H1 (cell line): Measurements from ENCODE around the gene GATD1. TPM values are rescaled to one million over a fixed set of nuclear protein-coding genes. Genes with fewer than 3 reads are reported as not detected.

Source experiments
- CTCF ChIA-PET: fragments of 300-600 bp; sonication (Branson Sonifier 250); formaldehyde crosslinking; loops from one replicate; lab custom pipeline; 2021; ENCODE audit not compliant: partially characterized antibody; lab: Charles Lee
- POLR2A ChIA-PET: fragments of 300-600 bp; sonication (Branson Sonifier 250); formaldehyde crosslinking; loops from one replicate; lab custom pipeline; 2021; ENCODE audit warnings: inconsistent platforms; ENCODE audit not compliant: partially characterized antibody; lab: Charles Lee
- DNase-seq, 2 experiments: peaks; one replicate each; pipeline versions ENCODE4 v3.0.0 to v3.0.0-alpha.2; 2010 to 2022; ENCODE audit warnings: low spot score in 2 of 2, low read depth in 1 of 2, mixed read lengths in 1 of 2
- FAIRE-seq: peaks from 2 replicates; lab custom pipeline; 2011; peaks lifted over from hg19 to GRCh38; lab: Jason Lieb, UNC
- H2AFZ ChIP-seq: 2 replicates; pipeline ENCODE4 v1.8.1; 2012; ENCODE audit warnings: low read length, inconsistent platforms
- H2AK5ac ChIP-seq: 2 replicates; pipeline ENCODE4 v1.6.1; 2013; ENCODE audit warnings: low read depth, low read length
- H2BK120ac ChIP-seq: replicated peaks from 2 replicates; pipeline ENCODE3; 2013; ENCODE audit warnings: low read depth, low read length, inconsistent platforms
- H2BK12ac ChIP-seq: 2 replicates; pipeline ENCODE4 v1.6.1; 2013; ENCODE audit warnings: low read depth, low read length
- H2BK15ac ChIP-seq: 2 replicates; pipeline ENCODE4 v1.6.1; 2013; ENCODE audit warnings: low read length
- H2BK20ac ChIP-seq: 2 replicates; pipeline ENCODE4 v1.6.1; 2013; ENCODE audit warnings: low read length
- H2BK5ac ChIP-seq: 2 replicates; pipeline ENCODE4 v1.6.1; 2013; ENCODE audit warnings: low read depth, low read length
- H3K14ac ChIP-seq: 2 replicates; pipeline ENCODE4 v1.6.1; 2013; ENCODE audit warnings: inconsistent platforms; ENCODE audit not compliant: insufficient read length
- H3K18ac ChIP-seq: 2 replicates; pipeline ENCODE4 v1.6.1; 2013; ENCODE audit warnings: low read length; ENCODE audit errors: extremely low read depth
- H3K23ac ChIP-seq: 2 replicates; pipeline ENCODE4 v1.6.1; 2013; ENCODE audit warnings: inconsistent platforms; ENCODE audit not compliant: insufficient read length
- H3K23me2 ChIP-seq: 2 replicates; pipeline ENCODE4 v1.6.1; 2013; ENCODE audit warnings: low read depth, low read length
- H3K27ac ChIP-seq: 2 replicates; pipeline ENCODE4 v1.6.1; 2011; ENCODE audit warnings: low read depth, low read length, inconsistent platforms
- H3K27me3 ChIP-seq, 4 experiments: replicated peaks in 1 of 4; 1 replicate in 1 of 4; 2 replicates in 3 of 4; pipeline versions ENCODE4 v1.6.1 to v1.8.1; 2011 to 2013; ENCODE audit warnings: low read length in 3 of 4, mild to moderate bottlenecking in 3 of 4, inconsistent platforms in 2 of 4, mixed read lengths in 2 of 4, moderate library complexity in 1 of 4; ENCODE audit not compliant: control insufficient read depth in 3 of 4, insufficient read depth in 3 of 4; ENCODE audit errors: extremely low read depth in 1 of 4
- H3K36me3 ChIP-seq, 4 experiments: 2 replicates each; pipeline versions ENCODE4 v1.6.1 to v1.8.1; 2011 to 2013; ENCODE audit warnings: mild to moderate bottlenecking in 4 of 4, low read length in 3 of 4, moderate library complexity in 2 of 4, control low read depth in 1 of 4, inconsistent platforms in 1 of 4; ENCODE audit not compliant: insufficient read depth in 4 of 4, control insufficient read depth in 2 of 4
- H3K4ac ChIP-seq: replicated peaks from 2 replicates; pipeline ENCODE3; 2013; ENCODE audit warnings: low read length, low read depth, mixed read lengths, inconsistent platforms; ENCODE audit not compliant: insufficient read length
- H3K4me1 ChIP-seq, 4 experiments: replicated peaks in 1 of 4; 1 replicate in 1 of 4; 2 replicates in 3 of 4; pipeline versions ENCODE4 v1.6.1 to v1.8.1; 2011 to 2013; ENCODE audit warnings: low read length in 3 of 4, inconsistent platforms in 2 of 4, mixed read lengths in 1 of 4; ENCODE audit not compliant: insufficient read depth in 4 of 4, control insufficient read depth in 3 of 4
- H3K4me2 ChIP-seq, 2 experiments: 2 replicates each; pipeline versions ENCODE4 v1.6.1 to v1.8.1; 2011 to 2013; ENCODE audit warnings: low read depth in 2 of 2, low read length in 2 of 2, control low read depth in 1 of 2, inconsistent platforms in 1 of 2, mild to moderate bottlenecking in 1 of 2; ENCODE audit not compliant: insufficient read depth in 1 of 2
- H3K4me3 ChIP-seq, 4 experiments: fragments of 200-600, 300-600 bp in 1 of 4; sonication (generic), shearing (Covaris generic), sonication (Bioruptor Twin) in 1 of 4; 2 replicates each; pipeline versions ENCODE4 v1.5.1 to v1.8.1; 2011 to 2016; ENCODE audit warnings: low read length in 4 of 4, low read depth in 3 of 4, control low read depth in 2 of 4, inconsistent platforms in 2 of 4, mild to moderate bottlenecking in 2 of 4, mixed read lengths in 1 of 4, moderate library complexity in 1 of 4; ENCODE audit not compliant: insufficient read depth in 2 of 4; ENCODE audit errors: extremely low read depth in 1 of 4
- H3K56ac ChIP-seq: replicated peaks from 2 replicates; pipeline ENCODE3; 2013; ENCODE audit warnings: low read depth, mild to moderate bottlenecking, mixed read lengths, low read length, inconsistent platforms; ENCODE audit not compliant: insufficient read length
- H3K79me1 ChIP-seq: 2 replicates; pipeline ENCODE4 v1.6.1; 2013; ENCODE audit warnings: low read depth, low read length, control low read depth
- H3K79me2 ChIP-seq, 2 experiments: 2 replicates each; pipeline versions ENCODE4 v1.6.1 to v1.8.1; 2012 to 2013; ENCODE audit warnings: low read length in 2 of 2, mild to moderate bottlenecking in 2 of 2, inconsistent platforms in 1 of 2; ENCODE audit not compliant: insufficient read depth in 2 of 2, control insufficient read depth in 1 of 2
- H3K9ac ChIP-seq, 4 experiments: replicated peaks in 1 of 4; 1 replicate in 1 of 4; 2 replicates in 3 of 4; pipeline versions ENCODE4 v1.6.1 to v1.8.1; 2011 to 2013; ENCODE audit warnings: low read depth in 3 of 4, low read length in 3 of 4, control low read depth in 2 of 4, mild to moderate bottlenecking in 2 of 4, moderate library complexity in 2 of 4, inconsistent platforms in 1 of 4; ENCODE audit errors: extremely low read depth in 1 of 4
- H3K9me3 ChIP-seq, 2 experiments: 2 replicates each; pipeline versions ENCODE4 v1.6.1 to v1.8.1; 2012 to 2013; ENCODE audit warnings: mild to moderate bottlenecking in 2 of 2, moderate library complexity in 2 of 2, control low read depth in 1 of 2, inconsistent platforms in 1 of 2, low read depth in 1 of 2, low read length in 1 of 2, mixed read lengths in 1 of 2; ENCODE audit not compliant: insufficient read depth in 2 of 2
- H4K20me1 ChIP-seq, 2 experiments: replicated peaks in 1 of 2; 2 replicates each; pipeline versions ENCODE3 to v1.8.1; 2011 to 2013; ENCODE audit warnings: inconsistent platforms in 2 of 2, low read length in 2 of 2, mild to moderate bottlenecking in 1 of 2; ENCODE audit not compliant: insufficient read depth in 2 of 2, control insufficient read depth in 1 of 2
- H4K5ac ChIP-seq: 2 replicates; pipeline ENCODE4 v1.6.1; 2013; ENCODE audit warnings: low read length, low read depth, mixed read lengths, inconsistent platforms; ENCODE audit not compliant: insufficient read length
- H4K8ac ChIP-seq: 2 replicates; pipeline ENCODE4 v1.8.0; 2013; ENCODE audit warnings: mild to moderate bottlenecking, moderate library complexity, low read length, inconsistent platforms; ENCODE audit not compliant: insufficient read depth; ENCODE audit errors: extremely low read depth
- H4K91ac ChIP-seq: replicated peaks from 2 replicates; pipeline ENCODE3; 2013; ENCODE audit warnings: low read length, mixed read lengths, inconsistent platforms; ENCODE audit not compliant: insufficient read length
- HDAC2 ChIP-seq, 2 experiments: fragments of 300-600 bp in 1 of 2; sonication (generic) in 1 of 2; IDR thresholded peaks; 2 replicates each; pipeline ENCODE4 v1.6.1; 2011 to 2012; ENCODE audit warnings: low read depth in 2 of 2, low read length in 2 of 2, mild to moderate bottlenecking in 2 of 2, moderate library complexity in 2 of 2, borderline replicate concordance in 1 of 2, inconsistent platforms in 1 of 2
- SIX5 ChIP-seq: IDR thresholded peaks from 2 replicates; pipeline ENCODE4 v1.6.1; 2011; ENCODE audit warnings: mild to moderate bottlenecking, low read depth, low read length
- SP4 ChIP-seq: IDR thresholded peaks from 2 replicates; pipeline ENCODE4 v1.6.1; 2012; ENCODE audit warnings: low read length, inconsistent platforms
- WGBS, 2 experiments: shearing (Covaris generic) in 1 of 2; methylation state at CpG; one replicate each; pipeline versions ENCODE4 v1.1.6 to v1.1.7; 2013 to 2015; ENCODE audit warnings: low lambda C conversion rate in 2 of 2, mixed read lengths in 2 of 2, inconsistent platforms in 1 of 2, low coverage in 1 of 2, missing lambda C conversion rate in 1 of 2; ENCODE audit not compliant: insufficient replicate concordance in 2 of 2, insufficient coverage in 1 of 2, insufficient read length in 1 of 2; ENCODE audit errors: extremely low coverage in 1 of 2, missing lambda C conversion rate in 1 of 2; 5-methylcytosine and 5-hydroxymethylcytosine counted together
- polyA plus RNA-seq, 7 experiments: library from polyadenylated mRNA; depleted of rRNA in 3 of 7; stranded (reverse) in 5 of 7; unstranded in 2 of 7; fragments of >200 nt in 5 of 7; fragments of 200-250 nt in 2 of 7; gene quantifications; 1 replicate in 5 of 7; 2 replicates in 1 of 7; 4 replicates in 1 of 7; pipeline versions ENCODE4 v1.2.1 to v1.2.3, GENCODE V29; 2011 to 2013; ENCODE audit warnings: missing spikeins in 2 of 7, mixed read lengths in 2 of 7
- total RNA-seq: library from RNA; stranded (reverse); fragmentation: NEBNext Ultra II Directional; extraction: Animal tissue kit (Norgen Biotek cat#: 25700); gene quantifications from 2 replicates; pipeline ENCODE4 v1.2.1, GENCODE V29; 2021

Gene GATD1
- total and polyA plus RNA-seq, 2 of the 8 experiments (the other 6 are each of a cell fraction or from before 2014, with no cell fraction given), result 47.5 to 54.8 TPM

GRCh38 chr11:819943-820649, 42.8 kb upstream of the GATD1 start:
- Histone ChIP-seq H4K91ac (no peak overlapping the region), H3K36me3 (peaks cover 0 to 10% (median 1%) of the 10 kb centered on the region in 4 experiments; a peak in 1 of 8 replicates), H2BK120ac (no peak overlapping the region), H2BK20ac (no peak overlapping the region), H4K5ac (no peak overlapping the region), H3K79me2 (peaks cover 0 to 5% of the 10 kb centered on the region in 2 experiments; a peak in 1 of 4 replicates), H4K20me1 (peaks cover 0 to 16% of the 10 kb centered on the region in 2 experiments), H2BK12ac (no peak overlapping the region), H3K23me2 (peaks cover 8% of the 10 kb centered on the region; the same call in 1 of the 2 replicates), H3K4me3 (peak overlapping the region; percentile 77 to 92 (median 80)), H3K4me1 (peaks cover 0 to 12% (median 9%) of the 10 kb centered on the region in 4 experiments; a peak in 5 of 7 replicates), H3K9ac (no peak overlapping the region; a peak in 1 of 7 replicates), H3K14ac (no peak overlapping the region), H3K27ac (no peak overlapping the region), H3K27me3 (no peaks in the 10 kb centered on the region; a peak in 2 of 7 replicates), H2AK5ac (no peak overlapping the region), H4K8ac (no peak overlapping the region; the same call in 1 of the 2 replicates), H3K56ac (no peak overlapping the region), H3K9me3 (no peaks in the 10 kb centered on the region), H2BK5ac (no peak overlapping the region), H2AFZ (no peak overlapping the region), H3K4me2 (peak overlapping the region; percentile 70 to 83), H3K79me1 (peaks cover 8% of the 10 kb centered on the region), H3K18ac (no peak overlapping the region; the same call in 1 of the 2 replicates), H3K4ac (no peak overlapping the region), H3K23ac (no peak overlapping the region), H2BK15ac (no peak overlapping the region)
- FAIRE-seq (no peak), DNase-seq (peak in 1 of 2 experiments; percentile 87)
- ChIA-PET CTCF (interaction anchor here (1.0 to 2.6 kb wide), 3 partner anchors 11 to 25 kb away, joined by 3 to 10 read pairs (median 5); no protein-coding TSS in a partner anchor), POLR2A (interaction anchor here (0.6 to 53.0 kb wide), 11 partner anchors 9 to 428 kb away, joined by 3 to 1917 read pairs (median 5); partner anchors contain the start of genes CD151, CEND1, CRACR2B and DEAF1)
- 29% methylated on average over 22 of the region's 47 CpGs; no CpG with 5 or more reads in 1 of the 2 experiments for WGBS, 2 experiments
- TF ChIP-seq SP4, result no peak
- TF ChIP-seq SIX5, result no peak
- no peak for TF ChIP-seq HDAC2 (IDR thresholded peaks at IDR 0.05; ENCODE audit: borderline replicate concordance in 1 of 2, low read depth in 2 of 2, low read length in 2 of 2)
